GM12891 (cell line): ENCODE results near the gene RDX.

Experiments
- POLR2A ChIP-seq: IDR thresholded peaks from 2 replicates; pipeline ENCODE4 v1.6.1; 2011; ENCODE audit warnings: low read depth, low read length, control low read depth
- POLR2AphosphoS5 ChIP-seq: IDR thresholded peaks from 2 replicates; pipeline ENCODE4 v1.6.1; 2011; ENCODE audit warnings: low read depth, low read length, control low read depth
- POU2F2 ChIP-seq: IDR thresholded peaks from 2 replicates; pipeline ENCODE4 v1.6.1; 2011; ENCODE audit warnings: low read depth, mild to moderate bottlenecking, control low read depth, low read length, moderate library complexity
- TAF1 ChIP-seq: IDR thresholded peaks from 2 replicates; pipeline ENCODE4 v1.6.1; 2011; ENCODE audit warnings: low read depth, low read length, control low read depth

GRCh38 chr11:110308071-110308470 is 11.7 kb upstream of the RDX start:
- no peak for TF ChIP-seq POLR2A
- TF ChIP-seq POLR2AphosphoS5, result no peak
- no peak for TF ChIP-seq TAF1
- no peak for TF ChIP-seq POU2F2
